HG03280 (cell line): ENCODE data around the gene OR2AT4.
"Not testable (repeated sequence)": the region's sequence is repeated elsewhere in the genome, so short reads cannot be mapped to it uniquely, and the experiment has no call there.

Experiments
- ATAC-seq: cut with Tn5 transposase; IDR thresholded peaks from one replicate; pipeline ENCODE4 v1.9.1; 2021; ENCODE audit warnings: mild to moderate bottlenecking, moderate library complexity; ENCODE audit not compliant: unreplicated experiment

OR2AT4 gene

GRCh38 chr11:75068993-75069392 is 27.7 kb downstream of the OR2AT4 start:
- no peak for ATAC-seq

GRCh38 chr11:75068559-75068958 is 28.1 kb downstream of the OR2AT4 start:
- no peak for ATAC-seq

- ATAC-seq, result no peak
Observed at GRCh38 chr11:75066061-75066460, 30.6 kb downstream of the OR2AT4 start.

GRCh38 chr11:75063741-75064314 is 32.8 kb downstream of the OR2AT4 start:
- no peak for ATAC-seq

- no peak for ATAC-seq
Observed at GRCh38 chr11:75059299-75059698, 37.4 kb downstream of the OR2AT4 start.

- ATAC-seq, result no peak
Observed at GRCh38 chr11:75056814-75057213, 39.9 kb downstream of the OR2AT4 start.

- ATAC-seq, result no peak
Observed at GRCh38 chr11:75055511-75055910, 41.2 kb downstream of the OR2AT4 start.

GRCh38 chr11:75052457-75052856 is 44.2 kb downstream of the OR2AT4 start:
- no peak for ATAC-seq

GRCh38 chr11:75051043-75051442 is 45.6 kb downstream of the OR2AT4 start:
- no peak for ATAC-seq

GRCh38 chr11:75050516-75050915 is 46.2 kb downstream of the OR2AT4 start:
- ATAC-seq, result no peak

- ATAC-seq, result not testable (repeated sequence)
Observed at GRCh38 chr11:75049501-75050266, 47.0 kb downstream of the OR2AT4 start.

GRCh38 chr11:75047191-75047590 is 49.5 kb downstream of the OR2AT4 start:
- ATAC-seq, result no peak

- ATAC-seq, result not testable (repeated sequence)
Observed at GRCh38 chr11:75046668-75047067, 50.0 kb downstream of the OR2AT4 start.

- not testable (repeated sequence) for ATAC-seq
Observed at GRCh38 chr11:75044381-75045170, 52.1 kb downstream of the OR2AT4 start.

- ATAC-seq, result not testable (repeated sequence)
Observed at GRCh38 chr11:75041821-75042220, 54.9 kb downstream of the OR2AT4 start.

- ATAC-seq, result no peak
Observed at GRCh38 chr11:75041263-75041662, 55.4 kb downstream of the OR2AT4 start.

GRCh38 chr11:75040167-75040770 is 56.4 kb downstream of the OR2AT4 start:
- no peak for ATAC-seq

GRCh38 chr11:75035911-75036565 is 60.6 kb downstream of the OR2AT4 start:
- ATAC-seq, result no peak

- ATAC-seq, result no peak
Observed at GRCh38 chr11:75035256-75035655, 61.4 kb downstream of the OR2AT4 start.

- ATAC-seq, result no peak
Observed at GRCh38 chr11:75033916-75034315, 62.8 kb downstream of the OR2AT4 start.

- ATAC-seq, result no peak
Observed at GRCh38 chr11:75032550-75032935, 64.1 kb downstream of the OR2AT4 start.
